HEK293 (cell line): ENCODE measurements around the gene CLDN15.
"Not testable (repeated sequence)": the region's sequence is repeated elsewhere in the genome, so short reads cannot be mapped to it uniquely, and the experiment has no call there.

Experiments
- CTCF ChIA-PET: fragments of 350-600 bp; formaldehyde crosslinking; extraction: SDS; loops from one replicate; lab custom pipeline; 2021; ENCODE audit warnings: antibody characterized with exemption; lab: Yijun Ruan, JAX
- POLR2A ChIA-PET: fragments of 300-600 bp; formaldehyde crosslinking; extraction: SDS; loops from one replicate; lab custom pipeline; 2020; ENCODE audit warnings: antibody characterized with exemption, inconsistent platforms; lab: Yijun Ruan, JAX
- H3K27ac ChIP-seq: fragments of 200-500 bp; sonication (Bioruptor generic); 2 replicates; pipeline ENCODE4 v1.5.1; 2014; ENCODE audit warnings: low read depth, low read length, control low read depth, inconsistent platforms; ENCODE audit errors: extremely low read depth
- H3K36me3 ChIP-seq, 2 experiments: fragments of 200-500 bp in 1 of 2; sonication (Bioruptor generic) in 1 of 2; 1 replicate in 1 of 2; 2 replicates in 1 of 2; pipeline ENCODE4 v1.5.1; 2014 to 2017; ENCODE audit warnings: inconsistent platforms in 2 of 2, low read length in 2 of 2; ENCODE audit not compliant: control insufficient read depth in 2 of 2, insufficient read depth in 1 of 2
- H3K4me1 ChIP-seq: fragments of 200-500 bp; sonication (Bioruptor generic); 2 replicates; pipeline ENCODE4 v1.5.1; 2014; ENCODE audit warnings: mild to moderate bottlenecking, low read length, inconsistent platforms; ENCODE audit not compliant: control insufficient read depth, insufficient read depth
- H3K4me3 ChIP-seq: 2 replicates; pipeline ENCODE4 v1.5.1; 2011; ENCODE audit warnings: low read depth, mild to moderate bottlenecking, control low read depth, low read length, moderate library complexity
- H3K9me3 ChIP-seq: fragments of 200-500 bp; sonication (Bioruptor generic); 2 replicates; pipeline ENCODE4 v1.5.1; 2014; ENCODE audit warnings: low read depth, low read length, inconsistent platforms; ENCODE audit not compliant: control insufficient read depth, insufficient read depth
- GLI4 ChIP-seq: fragments of 450-650 bp; formaldehyde crosslinking; IDR thresholded peaks from 2 replicates; pipeline ENCODE4 v1.5.1; 2016; ENCODE audit warnings: missing biosample characterization, missing genetic modification characterization
- HOXC10 ChIP-seq: sonication (generic); formaldehyde crosslinking; IDR thresholded peaks from 2 replicates; pipeline ENCODE4 v1.8.1; 2023; ENCODE audit warnings: mild to moderate bottlenecking, missing genetic modification reagents
- HOXD13 ChIP-seq: sonication (generic); formaldehyde crosslinking; IDR thresholded peaks from 2 replicates; pipeline ENCODE4 v1.8.0; 2022; ENCODE audit warnings: missing genetic modification reagents, borderline replicate concordance
- KLF17 ChIP-seq: fragments of 450-650 bp; formaldehyde crosslinking; IDR thresholded peaks from 2 replicates; pipeline ENCODE4 v1.5.1; 2016; ENCODE audit warnings: missing biosample characterization, missing genetic modification characterization
- KLF8 ChIP-seq: fragments of 450-650 bp; formaldehyde crosslinking; IDR thresholded peaks from 2 replicates; pipeline ENCODE4 v1.5.1; 2016; ENCODE audit warnings: missing biosample characterization, missing genetic modification characterization
- PRDM1 ChIP-seq: fragments of 450-650 bp; formaldehyde crosslinking; IDR thresholded peaks from 2 replicates; pipeline ENCODE4; 2016; ENCODE audit warnings: missing biosample characterization, missing genetic modification characterization
- ZEB2 ChIP-seq: fragments of 450-650 bp; formaldehyde crosslinking; IDR thresholded peaks from 2 replicates; pipeline ENCODE4 v1.5.1; 2016; ENCODE audit warnings: missing biosample characterization, missing genetic modification characterization
- ZFP3 ChIP-seq: fragments of 450-650 bp; formaldehyde crosslinking; IDR thresholded peaks from 2 replicates; pipeline ENCODE4 v1.5.1; 2016; ENCODE audit warnings: low read depth, missing biosample characterization, missing genetic modification characterization
- ZNF112 ChIP-seq: fragments of 450-650 bp; formaldehyde crosslinking; IDR thresholded peaks from 2 replicates; pipeline ENCODE4 v1.5.0; 2017; ENCODE audit warnings: missing biosample characterization, missing genetic modification characterization
- ZNF121 ChIP-seq: fragments of 450-650 bp; formaldehyde crosslinking; IDR thresholded peaks from 2 replicates; pipeline ENCODE4 v1.5.1; 2016; ENCODE audit warnings: missing biosample characterization, missing genetic modification characterization
- ZNF148 ChIP-seq: fragments of 450-650 bp; formaldehyde crosslinking; IDR thresholded peaks from 2 replicates; pipeline ENCODE4 v1.5.0; 2017; ENCODE audit warnings: missing biosample characterization, missing genetic modification characterization, borderline replicate concordance
- ZNF155 ChIP-seq: fragments of 450-650 bp; formaldehyde crosslinking; IDR thresholded peaks from 2 replicates; pipeline ENCODE4 v1.5.1; 2016; ENCODE audit warnings: missing biosample characterization, missing genetic modification characterization
- ZNF16 ChIP-seq: fragments of 450-650 bp; formaldehyde crosslinking; IDR thresholded peaks from 2 replicates; pipeline ENCODE4 v1.5.1; 2016; ENCODE audit warnings: low read depth, missing biosample characterization, missing genetic modification characterization
- ZNF239 ChIP-seq: fragments of 450-650 bp; formaldehyde crosslinking; IDR thresholded peaks from 2 replicates; pipeline ENCODE4 v1.5.1; 2016; ENCODE audit warnings: missing biosample characterization, missing genetic modification characterization
- ZNF280C ChIP-seq: fragments of 450-650 bp; formaldehyde crosslinking; IDR thresholded peaks from 2 replicates; pipeline ENCODE4 v1.5.1; 2016; ENCODE audit warnings: missing biosample characterization, missing genetic modification characterization
- ZNF311 ChIP-seq: fragments of 450-650 bp; formaldehyde crosslinking; IDR thresholded peaks from 2 replicates; pipeline ENCODE4 v1.5.1; 2017; ENCODE audit warnings: missing biosample characterization, missing genetic modification characterization, borderline replicate concordance
- ZNF37A ChIP-seq: fragments of 450-650 bp; IDR thresholded peaks from 2 replicates; pipeline ENCODE4 v1.5.1; 2018; ENCODE audit warnings: missing biosample characterization, missing genetic modification characterization
- ZNF560 ChIP-seq: fragments of 450-650 bp; formaldehyde crosslinking; IDR thresholded peaks from 2 replicates; pipeline ENCODE4 v1.5.1; 2017; ENCODE audit warnings: missing biosample characterization, missing genetic modification characterization, borderline replicate concordance
- ZNF624 ChIP-seq: fragments of 450-650 bp; formaldehyde crosslinking; IDR thresholded peaks from 2 replicates; pipeline ENCODE4 v1.5.1; 2017; ENCODE audit warnings: missing biosample characterization, missing genetic modification characterization
- ZNF670 ChIP-seq: fragments of 450-650 bp; formaldehyde crosslinking; IDR thresholded peaks from 2 replicates; pipeline ENCODE4 v1.5.1; 2016; ENCODE audit warnings: missing biosample characterization, missing genetic modification characterization, low read depth
- ZNF843 ChIP-seq: fragments of 450-650 bp; formaldehyde crosslinking; IDR thresholded peaks from 2 replicates; pipeline ENCODE4 v1.5.1; 2016; ENCODE audit warnings: missing biosample characterization, missing genetic modification characterization

CLDN15 gene

GRCh38 chr7:101200504-101200861 is 37.1 kb downstream of the CLDN15 start:
- ChIA-PET CTCF (interaction anchor here (0.6 to 1.2 kb wide), 6 partner anchors 10 to 109 kb away, joined by 3 to 4 read pairs (median 3); partner anchors contain the start of genes PLOD3 and ZNHIT1), POLR2A (no interaction called here)
- no peaks in the 10 kb centered on the region for H3K9me3 ChIP-seq
- no peaks in the 10 kb centered on the region for H3K36me3 ChIP-seq
- TF ChIP-seq GLI4 (tag by site-specific recombination) (no peak), ZNF280C (tag by site-specific recombination) (no peak), HOXC10 (CRISPR knock-in tag) (no peak), PRDM1 (tag by site-specific recombination) (peak; percentile 50; the same call in 1 of the 2 replicates), ZNF148 (no peak)
- no peaks in the 10 kb centered on the region for H3K4me1 ChIP-seq
- no peak overlapping the region for H3K27ac ChIP-seq
- H3K4me3 ChIP-seq, result no peak overlapping the region

- H3K27ac ChIP-seq, H3K4me1 ChIP-seq, H3K36me3 ChIP-seq, POLR2A ChIA-PET, H3K4me3 ChIP-seq, H3K9me3 ChIP-seq: not testable (repeated sequence)
- CTCF ChIA-PET, result interaction anchor here (0.5 to 1.1 kb wide), 6 partner anchors 10 to 798 kb away, joined by 3 to 4 read pairs (median 3); partner anchors contain the start of genes PLOD3 and ZNHIT1
Measured at GRCh38 chr7:101199522-101199921, 38.1 kb downstream of the CLDN15 start.

GRCh38 chr7:101198476-101198875 is 39.1 kb downstream of the CLDN15 start:
- CTCF ChIA-PET, result interaction anchor here (0.7 kb wide), 1 partner anchor 441 kb away, joined by 3 read pairs; no protein-coding TSS in a partner anchor
- POLR2A ChIA-PET, result no interaction called here
- Histone ChIP-seq H3K4me3 (no peak overlapping the region), H3K9me3 (no peaks in the 10 kb centered on the region), H3K27ac (no peak overlapping the region), H3K36me3 (no peaks in the 10 kb centered on the region), H3K4me1 (no peaks in the 10 kb centered on the region)
- TF ChIP-seq ZNF624 (tag by site-specific recombination) (no peak), ZFP3 (tag by site-specific recombination) (no peak)

- POLR2A ChIA-PET, result no interaction called here
- Histone ChIP-seq H3K4me1 (no peaks in the 10 kb centered on the region), H3K4me3 (no peak overlapping the region), H3K27ac (no peak overlapping the region), H3K9me3 (no peaks in the 10 kb centered on the region), H3K36me3 (no peaks in the 10 kb centered on the region)
- CTCF ChIA-PET, result interaction anchor here (0.7 kb wide), 1 partner anchor 441 kb away, joined by 3 read pairs; no protein-coding TSS in a partner anchor
- TF ChIP-seq ZNF16 (no peak), ZNF311 (tag by site-specific recombination) (no peak), ZNF121 (tag by site-specific recombination) (no peak), ZNF280C (tag by site-specific recombination) (no peak), KLF17 (no peak), ZNF37A (no peak), ZNF155 (tag by site-specific recombination) (no peak), ZNF843 (no peak), ZNF670 (tag by site-specific recombination) (no peak), ZEB2 (no peak), ZNF239 (tag by site-specific recombination) (no peak), KLF8 (tag by site-specific recombination) (no peak), ZNF560 (no peak), HOXD13 (CRISPR knock-in tag) (no peak), ZNF112 (tag by site-specific recombination) (no peak)
Measured at GRCh38 chr7:101197991-101198390, 39.6 kb downstream of the CLDN15 start.
